ENCODE data around the gene PRPF40B. TPM values are rescaled to one million over a fixed set of nuclear protein-coding genes. Genes with fewer than 3 reads are reported as not detected.
"Not testable (repeated sequence)": the region's sequence is repeated elsewhere in the genome, so short reads cannot be mapped to it uniquely, and the experiment has no call there.

PRPF40B gene
- total RNA-seq: 6.3 and 20.5 TPM in 2 replicates

- DNase-seq (ENCODE audit: extremely low read depth, low read depth, low spot score): no peak
Measured at GRCh38 chr12:49623142-49623904, at the start of gene PRPF40B. PRPF40B (plus strand) TSS chr12:49623561; CDS start chr12:49623591, 30 bp downstream.

- DNase-seq (ENCODE audit: extremely low read depth, low read depth, low spot score): no peak
Measured at GRCh38 chr12:49577589-49578315, 45.6 kb upstream of the PRPF40B start.

- DNase-seq (ENCODE audit: extremely low read depth, low read depth, low spot score): no peak
Measured at GRCh38 chr12:49578471-49579112, 44.8 kb upstream of the PRPF40B start.

GRCh38 chr12:49580572-49581535 is 42.5 kb upstream of the PRPF40B start:
- no peak for DNase-seq (ENCODE audit: extremely low read depth, low read depth, low spot score)

- DNase-seq (ENCODE audit: extremely low read depth, low read depth, low spot score): no peak
Measured at GRCh38 chr12:49582201-49582600, 41.2 kb upstream of the PRPF40B start.

- no peak for DNase-seq (ENCODE audit: extremely low read depth, low read depth, low spot score)
Measured at GRCh38 chr12:49582850-49583249, 40.5 kb upstream of the PRPF40B start.

- no peak for DNase-seq (ENCODE audit: extremely low read depth, low read depth, low spot score)
Measured at GRCh38 chr12:49583366-49584094, 39.8 kb upstream of the PRPF40B start.

GRCh38 chr12:49584591-49584990 is 38.8 kb upstream of the PRPF40B start:
- DNase-seq (ENCODE audit: extremely low read depth, low read depth, low spot score): no peak

GRCh38 chr12:49585477-49586459 is 37.6 kb upstream of the PRPF40B start:
- DNase-seq (ENCODE audit: extremely low read depth, low read depth, low spot score): no peak

- DNase-seq (ENCODE audit: extremely low read depth, low read depth, low spot score): no peak
Measured at GRCh38 chr12:49587174-49587908, 36.0 kb upstream of the PRPF40B start.

GRCh38 chr12:49588281-49588680 is 35.1 kb upstream of the PRPF40B start:
- DNase-seq (ENCODE audit: extremely low read depth, low read depth, low spot score): no peak

- no peak for DNase-seq (ENCODE audit: extremely low read depth, low read depth, low spot score)
Measured at GRCh38 chr12:49588721-49589516, 34.4 kb upstream of the PRPF40B start.

GRCh38 chr12:49598527-49598926 is 24.8 kb upstream of the PRPF40B start:
- DNase-seq (ENCODE audit: extremely low read depth, low read depth, low spot score): no peak

GRCh38 chr12:49599961-49600360 is 23.4 kb upstream of the PRPF40B start:
- DNase-seq (ENCODE audit: extremely low read depth, low read depth, low spot score): no peak

- no peak for DNase-seq (ENCODE audit: extremely low read depth, low read depth, low spot score)
Measured at GRCh38 chr12:49603721-49604120, 19.6 kb upstream of the PRPF40B start.

GRCh38 chr12:49604856-49605255 is 18.5 kb upstream of the PRPF40B start:
- DNase-seq (ENCODE audit: extremely low read depth, low read depth, low spot score): no peak

GRCh38 chr12:49605539-49605938 is 17.8 kb upstream of the PRPF40B start, which contains the start of gene FAM186B:
FAM186B (minus strand) TSS chr12:49605639; CDS start chr12:49605477, 162 bp downstream.
- not testable (repeated sequence) for DNase-seq (ENCODE audit: extremely low read depth, low read depth, low spot score)

Data from glomerular endothelial cell (primary cell).